GM12891 (cell line): ENCODE data around the gene GMEB2.
"Not testable (repeated sequence)": the region's sequence is repeated elsewhere in the genome, so short reads cannot be mapped to it uniquely, and the experiment has no call there.

Experiments
- POLR2A ChIP-seq: IDR thresholded peaks from 2 replicates; pipeline ENCODE4 v1.6.1; 2011; ENCODE audit warnings: low read depth, low read length, control low read depth
- POLR2AphosphoS5 ChIP-seq: IDR thresholded peaks from 2 replicates; pipeline ENCODE4 v1.6.1; 2011; ENCODE audit warnings: low read depth, low read length, control low read depth
- POU2F2 ChIP-seq: IDR thresholded peaks from 2 replicates; pipeline ENCODE4 v1.6.1; 2011; ENCODE audit warnings: low read depth, mild to moderate bottlenecking, control low read depth, low read length, moderate library complexity
- TAF1 ChIP-seq: IDR thresholded peaks from 2 replicates; pipeline ENCODE4 v1.6.1; 2011; ENCODE audit warnings: low read depth, low read length, control low read depth

DNA sequence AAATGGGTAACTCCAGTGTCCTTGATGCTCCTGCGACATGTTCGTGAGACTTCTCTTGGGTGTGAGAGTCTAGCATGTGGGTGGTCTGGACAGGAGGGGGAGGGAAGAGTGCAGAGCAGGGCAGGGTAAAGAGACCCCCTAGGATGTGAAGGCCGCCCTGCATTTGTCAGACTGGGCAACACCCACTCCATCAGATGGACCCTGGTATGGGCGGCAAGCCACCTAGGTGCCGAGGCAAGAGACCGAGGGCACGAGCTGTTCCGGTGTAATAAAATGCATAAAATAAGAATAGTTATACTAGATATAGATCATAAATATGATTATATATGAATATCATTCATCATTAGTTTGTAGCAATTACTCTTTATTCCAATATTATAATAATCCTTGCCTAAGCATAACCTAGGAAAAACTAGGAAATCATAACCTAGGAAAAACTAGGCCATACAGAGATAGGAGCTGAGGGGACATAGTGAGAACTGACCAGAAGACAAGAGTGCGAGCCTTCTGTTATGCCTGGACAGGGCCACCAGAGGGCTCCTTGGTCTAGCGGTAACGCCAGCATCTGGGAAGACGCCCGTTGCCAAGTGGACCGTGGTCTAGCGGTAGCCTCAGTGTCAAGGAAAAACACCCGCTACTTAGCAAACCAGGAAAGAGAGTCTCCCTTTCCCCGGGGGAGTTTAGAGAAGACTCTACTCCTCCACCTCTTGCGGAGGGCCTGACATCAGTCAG, 12.9 kb downstream of the GMEB2 start:
- not testable (repeated sequence) for TF ChIP-seq TAF1, POLR2AphosphoS5, POLR2A, POU2F2
